Transverse colon (tissue), 4 donors: ENCODE data around the gene FN3K.

Experiments
- CTCF ChIP-seq, 5 experiments: fragments of 200-600 bp in 3 of 5; fragments of 450-650 bp in 2 of 5; sonication (generic) in 3 of 5; IDR thresholded peaks; 1 replicate in 2 of 5; 2 replicates in 3 of 5; pipeline ENCODE4 v1.5.1; 2016 to 2017; ENCODE audit warnings: antibody characterized with exemption in 5 of 5, inconsistent platforms in 3 of 5, mild to moderate bottlenecking in 2 of 5, moderate library complexity in 1 of 5
- EP300 ChIP-seq: sonication (generic); formaldehyde crosslinking; IDR thresholded peaks from one replicate; pipeline ENCODE4 v1.6.1; 2017; ENCODE audit warnings: antibody characterized with exemption, low read depth
- POLR2AphosphoS5 ChIP-seq, 3 donors: sonication (generic); formaldehyde crosslinking; IDR thresholded peaks; one replicate each; pipeline ENCODE4 v1.6.1; 2016; ENCODE audit warnings: antibody characterized with exemption in 3 of 3

GRCh38 chr17:82748756-82749155 is 13.3 kb downstream of the FN3K start:
- TF ChIP-seq CTCF (IDR thresholded peaks at IDR 0.05) (no peak), EP300 (no peak), POLR2AphosphoS5 (IDR thresholded peaks at IDR 0.05) (no peak)
